HG03159 (cell line): Measurements from ENCODE around the gene ASCC1.
"Not testable (repeated sequence)": the region's sequence is repeated elsewhere in the genome, so short reads cannot be mapped to it uniquely, and the experiment has no call there.

Experiments used
- ATAC-seq: cut with Tn5 transposase; IDR thresholded peaks from one replicate; pipeline ENCODE4 v1.9.1; 2021; ENCODE audit warnings: mild to moderate bottlenecking, moderate library complexity; ENCODE audit not compliant: unreplicated experiment

ASCC1 gene

DNA sequence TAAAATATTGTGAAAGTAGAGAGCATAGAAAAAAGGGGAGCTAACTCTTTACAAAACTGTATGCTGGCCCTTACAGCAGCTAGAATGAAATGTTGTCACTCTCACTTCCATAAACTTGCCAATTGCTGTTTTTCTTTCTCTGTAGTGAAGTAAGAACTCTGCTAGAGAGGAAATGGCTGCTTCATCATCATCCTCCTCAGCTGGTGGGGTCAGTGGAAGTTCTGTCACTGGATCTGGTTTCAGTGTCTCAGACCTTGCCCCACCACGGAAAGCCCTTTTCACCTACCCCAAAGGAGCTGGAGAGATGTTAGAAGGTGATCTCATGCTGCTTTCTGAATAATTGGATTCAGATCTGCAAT lies 7.6 kb upstream of the ASCC1 start:
- ATAC-seq = no peak

DNA sequence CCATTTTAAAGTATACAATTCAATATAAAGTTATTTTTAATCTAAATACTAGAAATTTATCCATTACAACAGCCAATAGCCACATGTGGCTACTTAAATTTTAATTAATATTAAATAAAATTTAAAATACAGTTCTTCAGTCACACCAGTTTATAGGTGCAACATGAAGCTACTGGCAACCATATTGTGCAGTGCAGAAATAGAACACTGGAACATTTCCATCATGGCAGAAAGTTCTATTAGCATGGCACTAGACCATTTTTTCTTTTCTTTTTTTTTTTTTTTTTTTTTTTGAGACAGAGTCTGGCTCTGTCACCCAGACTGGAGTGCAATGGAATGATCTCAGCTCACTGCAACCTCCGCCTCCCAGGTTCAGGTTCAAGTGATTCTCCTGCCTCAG lies 5.2 kb upstream of the ASCC1 start:
- ATAC-seq = no peak

DNA sequence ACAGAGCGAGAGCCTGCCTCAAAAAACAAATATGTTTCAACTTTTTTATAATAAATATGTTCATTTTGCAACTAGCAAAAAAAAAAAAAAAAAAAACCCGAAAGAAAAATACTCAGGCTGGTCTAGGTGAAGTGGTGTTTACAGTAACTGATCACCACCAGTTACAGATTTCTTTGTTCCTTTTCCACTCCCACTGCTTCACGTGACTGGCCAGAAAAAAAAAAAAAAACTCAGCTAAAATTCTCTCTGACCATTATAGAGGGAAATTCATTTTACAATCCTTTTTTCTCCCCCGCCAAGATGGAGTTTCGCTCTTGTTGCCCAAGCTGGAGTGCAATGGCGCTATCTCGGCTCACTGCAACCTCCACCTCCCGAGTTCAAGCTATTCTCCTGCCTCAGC lies 4.6 kb upstream of the ASCC1 start:
- no peak for ATAC-seq

DNA sequence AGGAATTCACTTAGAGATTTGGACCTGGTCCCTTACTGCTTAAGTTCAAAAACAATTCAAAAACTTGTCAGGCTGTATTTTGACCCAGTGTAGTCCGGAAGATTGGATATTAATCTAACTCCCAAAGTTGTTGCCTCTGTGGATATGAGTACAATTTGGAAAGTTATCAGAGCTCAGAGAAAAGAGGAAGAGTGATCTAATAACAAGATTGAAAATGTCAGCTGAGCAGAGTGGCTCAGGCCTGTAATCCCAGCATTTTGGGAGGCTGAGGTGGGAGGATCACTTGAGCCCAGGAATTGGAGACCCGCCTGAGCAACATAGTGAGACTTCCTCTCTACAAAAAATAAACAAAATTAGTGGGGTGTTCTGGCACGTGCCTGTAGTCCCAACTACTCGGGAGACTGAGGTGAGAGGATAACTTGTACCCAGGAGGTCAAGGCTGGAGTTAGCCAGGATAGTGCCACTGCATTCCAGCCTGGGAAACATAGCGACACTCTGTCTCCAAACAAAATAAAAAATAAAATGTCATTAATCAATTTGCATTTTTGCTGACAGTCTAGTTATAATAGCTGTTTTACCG lies 3.2 kb upstream of the ASCC1 start:
- ATAC-seq = no peak

DNA sequence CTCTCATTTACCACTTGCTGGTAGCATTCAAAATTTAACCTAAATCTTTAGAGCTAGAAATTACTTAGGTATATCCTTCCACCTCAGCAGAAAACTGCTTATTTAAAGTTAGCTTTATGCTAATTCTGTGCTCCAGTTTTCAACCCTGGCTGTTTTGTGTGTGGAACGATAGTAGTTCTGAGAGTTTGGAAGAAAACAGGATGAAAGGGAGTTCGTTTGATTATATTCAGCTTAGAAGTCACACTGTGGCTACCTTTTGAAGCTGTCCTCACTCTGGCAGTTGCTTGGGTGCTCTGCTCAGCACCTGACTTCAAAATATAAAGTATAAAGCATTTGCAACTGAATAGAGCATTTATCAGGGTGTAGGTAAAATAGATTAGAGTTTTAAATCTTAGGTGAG lies 2.6 kb upstream of the ASCC1 start:
- no peak for ATAC-seq

DNA sequence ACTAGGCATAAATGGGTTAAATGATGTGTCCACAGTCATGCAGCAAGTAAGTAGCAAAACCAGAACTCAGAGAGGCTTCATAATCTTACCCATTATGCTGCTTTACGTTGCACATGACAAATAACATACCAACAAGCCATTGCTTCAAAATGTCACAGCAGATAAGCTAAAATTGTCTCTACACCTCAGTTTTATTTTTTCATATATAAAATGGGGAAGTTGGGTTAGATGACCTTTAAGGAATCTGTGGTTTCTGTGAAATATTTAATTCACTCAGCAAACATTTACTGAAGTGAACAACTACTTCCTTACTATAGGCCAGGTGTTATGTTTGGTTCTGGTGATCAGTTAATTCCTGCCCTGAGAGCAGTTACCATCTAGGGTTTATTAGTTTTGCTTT lies 2.2 kb upstream of the ASCC1 start:
- ATAC-seq = peak; percentile 40

DNA sequence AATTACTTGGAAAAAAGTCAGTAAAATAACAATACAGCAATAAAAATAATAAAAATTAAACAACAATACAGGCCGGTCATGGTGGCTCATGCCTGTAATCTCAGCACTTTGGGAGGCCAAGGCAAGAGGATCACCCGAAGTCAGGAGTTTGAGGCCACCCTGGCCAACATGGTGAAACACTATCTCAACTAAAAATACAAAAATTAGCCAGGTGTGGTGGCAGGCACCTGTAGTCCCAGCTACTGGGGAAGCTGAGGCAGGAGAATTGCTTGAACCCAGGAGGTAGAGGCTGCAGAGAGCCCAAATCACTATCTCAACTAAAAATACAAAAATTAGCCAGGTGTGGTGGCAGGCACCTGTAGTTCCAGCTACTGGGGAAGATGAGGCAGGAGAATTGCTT lies 4.2 kb downstream of the ASCC1 start:
- ATAC-seq = not testable (repeated sequence)

DNA sequence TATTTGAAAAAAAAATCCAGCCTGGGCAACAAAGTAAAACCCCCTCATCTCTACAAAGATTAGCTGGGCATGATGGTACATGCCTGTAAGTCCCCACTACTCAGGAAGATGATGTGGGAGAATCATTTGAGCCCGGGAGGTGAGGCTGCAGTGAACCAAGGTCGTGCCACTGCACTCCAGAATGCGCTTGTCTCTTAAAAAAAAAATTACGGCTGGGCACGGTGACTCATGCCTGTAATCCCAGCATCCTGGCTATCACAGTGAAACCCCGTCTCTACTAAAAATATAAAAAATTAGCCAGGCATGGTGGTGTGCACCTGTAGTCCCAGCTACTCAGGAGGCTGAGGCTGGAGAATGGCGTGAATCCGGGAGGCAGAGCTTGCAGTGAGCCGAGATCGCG lies 4.7 kb downstream of the ASCC1 start:
- not testable (repeated sequence) for ATAC-seq

DNA sequence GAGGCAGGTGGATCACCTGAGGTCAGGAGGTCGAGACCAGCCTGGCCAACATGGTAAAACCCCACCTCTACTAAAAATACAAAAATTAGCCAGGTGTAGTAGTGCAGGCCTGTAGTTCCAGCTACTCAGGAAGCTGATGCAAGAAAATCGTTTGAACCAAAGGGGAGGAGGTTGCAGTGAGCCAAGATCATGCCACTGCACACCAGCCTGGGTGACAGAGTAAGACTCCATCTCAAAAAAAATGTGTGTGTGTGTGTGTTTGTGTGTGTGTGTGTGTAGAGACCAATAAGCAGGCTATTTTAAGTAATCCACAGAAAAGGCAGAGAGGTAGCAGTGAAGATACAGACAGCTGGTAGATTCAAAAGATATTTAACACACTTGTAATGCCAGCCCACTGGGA lies 7.5 kb downstream of the ASCC1 start:
- not testable (repeated sequence) for ATAC-seq

DNA sequence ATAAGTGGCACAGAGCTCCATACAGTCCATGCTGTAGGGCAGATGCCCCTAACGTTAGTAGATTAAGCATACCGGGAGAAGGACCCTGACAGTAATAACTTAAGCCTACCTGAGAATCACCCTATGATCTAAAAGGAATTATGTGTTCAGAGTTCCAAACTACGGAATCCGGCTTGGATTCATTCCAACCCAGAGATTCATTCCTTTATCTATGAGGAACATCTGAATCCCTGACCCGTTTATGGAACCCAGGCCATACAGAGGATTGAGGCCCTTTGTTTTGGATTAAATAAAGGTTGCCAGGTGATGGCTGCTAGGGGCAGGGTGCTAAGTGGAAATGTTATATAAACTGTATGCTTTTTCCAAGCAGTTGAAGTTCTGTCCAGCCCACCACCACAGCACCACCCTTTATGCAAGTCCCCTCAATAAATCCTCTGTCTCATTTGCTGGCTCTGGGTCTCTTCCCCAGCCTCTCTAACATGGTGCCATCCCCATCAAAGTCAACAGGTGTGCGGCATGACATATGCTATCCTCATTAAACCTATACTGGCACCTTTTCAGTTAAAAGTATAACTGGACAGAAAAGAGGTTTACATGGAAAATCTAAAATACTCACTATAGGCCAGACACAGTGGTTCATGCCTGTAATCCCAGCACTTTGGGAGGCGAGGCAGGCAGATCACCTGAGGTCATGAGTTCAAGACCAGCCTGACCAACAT lies 9.4 kb downstream of the ASCC1 start:
- no peak for ATAC-seq

DNA sequence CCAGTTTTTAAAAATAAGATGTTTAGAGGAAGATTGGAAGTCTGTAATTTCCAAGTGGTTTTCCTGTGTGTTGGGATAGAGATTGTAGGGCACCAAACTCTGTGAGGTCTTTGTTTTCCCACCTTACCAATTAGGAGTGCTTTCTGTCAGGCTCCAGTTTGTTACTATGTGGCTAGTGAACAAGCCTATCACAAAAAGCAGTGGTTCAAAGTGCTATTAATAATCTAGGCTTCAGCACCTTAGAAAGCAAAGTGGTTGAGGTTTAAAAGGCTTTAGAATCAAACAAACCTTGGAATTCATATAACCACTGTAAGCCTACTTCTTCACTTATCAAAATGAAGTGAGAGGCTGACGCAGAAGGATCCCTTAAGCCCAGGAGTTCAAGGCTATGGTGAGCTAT lies 11.4 kb downstream of the ASCC1 start:
- ATAC-seq = no peak

DNA sequence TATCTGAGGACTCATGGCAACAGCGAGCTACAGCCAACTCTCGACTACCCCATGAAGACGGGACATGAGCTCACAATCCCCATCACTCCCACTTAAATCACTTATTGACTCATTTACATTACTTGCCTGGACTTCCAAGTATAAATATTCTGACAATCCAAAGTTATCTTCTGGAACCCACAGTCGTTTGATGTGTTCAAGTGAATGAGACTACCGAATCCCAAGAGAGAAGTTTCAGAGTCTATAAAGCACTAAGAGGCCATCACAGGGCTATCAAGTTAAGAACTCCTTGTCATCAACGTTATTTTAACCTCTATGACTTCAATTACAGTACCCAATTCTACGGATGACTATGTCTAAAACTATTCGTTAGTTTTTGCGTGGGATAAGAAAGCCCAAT lies 11.8 kb downstream of the ASCC1 start:
- ATAC-seq = no peak

DNA sequence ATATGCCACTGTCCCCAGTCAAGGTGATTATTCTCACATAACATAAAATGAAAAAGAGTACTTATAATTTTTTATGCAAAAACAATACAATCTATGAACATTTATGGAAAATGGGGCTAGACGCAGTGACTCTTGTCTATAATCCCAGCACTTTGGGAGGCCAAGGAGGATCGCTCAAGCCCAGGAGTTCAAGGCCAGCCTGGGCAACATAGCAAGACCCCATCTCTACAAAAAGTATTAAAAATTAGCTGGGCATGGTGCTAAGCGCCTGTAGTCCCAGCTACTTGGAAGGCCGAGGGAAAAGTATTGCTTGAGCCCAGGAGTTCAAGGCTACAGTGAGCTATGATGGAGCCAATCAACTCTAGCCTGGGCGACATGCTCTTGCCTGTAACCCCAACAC lies 14.8 kb downstream of the ASCC1 start:
- ATAC-seq = no peak

DNA sequence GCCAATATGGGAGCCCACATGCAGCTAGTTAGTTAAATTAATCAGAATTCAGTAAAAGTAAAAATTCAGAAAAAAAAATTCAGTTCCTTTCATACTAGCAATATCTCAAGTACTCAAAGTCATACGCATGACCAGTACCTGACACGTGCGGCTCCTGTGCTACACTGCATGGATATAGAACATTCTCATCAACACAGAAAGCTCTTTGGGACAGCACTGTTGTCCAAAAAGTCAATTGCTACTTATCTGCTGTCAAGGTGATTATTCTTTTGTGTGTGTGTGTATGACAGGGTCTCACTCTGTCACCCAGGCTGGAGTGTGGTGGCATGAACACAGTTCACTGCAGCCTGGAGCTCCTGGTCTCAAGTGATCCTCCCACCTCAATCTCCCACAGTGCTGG lies 15.2 kb downstream of the ASCC1 start:
- ATAC-seq = no peak

DNA sequence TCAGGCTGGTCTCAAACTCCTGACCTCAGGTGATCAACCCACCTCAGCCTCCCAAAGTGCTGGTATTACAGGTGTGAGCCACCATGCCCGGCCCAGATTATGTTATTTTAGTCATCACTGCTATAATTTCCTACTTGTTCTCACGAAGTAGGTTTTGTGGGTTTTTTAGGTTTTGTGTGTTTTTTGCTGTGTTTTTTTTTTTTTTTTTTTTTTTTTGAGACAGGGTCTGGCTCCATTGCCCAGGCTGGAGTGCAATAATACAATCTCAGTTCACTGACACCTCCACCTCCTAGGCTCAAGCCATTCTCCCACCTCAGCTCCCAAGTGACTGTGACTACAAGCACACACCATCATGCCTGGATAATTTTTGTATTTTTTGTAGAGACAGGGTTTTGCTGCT lies 21.1 kb downstream of the ASCC1 start:
- no peak for ATAC-seq

DNA sequence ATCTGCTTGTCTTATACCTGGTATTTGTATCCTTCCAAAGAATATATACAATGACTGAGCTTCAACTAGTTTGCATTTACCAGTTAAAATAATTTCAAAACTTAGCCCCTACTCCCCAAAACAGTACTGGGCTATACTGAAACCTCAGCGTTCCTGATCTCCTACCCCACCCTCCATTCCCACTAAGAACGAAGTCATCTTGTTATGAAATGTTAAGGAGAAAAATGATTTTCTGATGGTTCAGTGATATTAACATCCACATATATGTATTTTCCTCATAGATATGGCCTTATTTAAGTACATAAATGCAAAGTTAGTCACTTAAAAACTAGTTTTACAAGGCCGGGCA lies 29.1 kb downstream of the ASCC1 start:
- ATAC-seq = no peak

DNA sequence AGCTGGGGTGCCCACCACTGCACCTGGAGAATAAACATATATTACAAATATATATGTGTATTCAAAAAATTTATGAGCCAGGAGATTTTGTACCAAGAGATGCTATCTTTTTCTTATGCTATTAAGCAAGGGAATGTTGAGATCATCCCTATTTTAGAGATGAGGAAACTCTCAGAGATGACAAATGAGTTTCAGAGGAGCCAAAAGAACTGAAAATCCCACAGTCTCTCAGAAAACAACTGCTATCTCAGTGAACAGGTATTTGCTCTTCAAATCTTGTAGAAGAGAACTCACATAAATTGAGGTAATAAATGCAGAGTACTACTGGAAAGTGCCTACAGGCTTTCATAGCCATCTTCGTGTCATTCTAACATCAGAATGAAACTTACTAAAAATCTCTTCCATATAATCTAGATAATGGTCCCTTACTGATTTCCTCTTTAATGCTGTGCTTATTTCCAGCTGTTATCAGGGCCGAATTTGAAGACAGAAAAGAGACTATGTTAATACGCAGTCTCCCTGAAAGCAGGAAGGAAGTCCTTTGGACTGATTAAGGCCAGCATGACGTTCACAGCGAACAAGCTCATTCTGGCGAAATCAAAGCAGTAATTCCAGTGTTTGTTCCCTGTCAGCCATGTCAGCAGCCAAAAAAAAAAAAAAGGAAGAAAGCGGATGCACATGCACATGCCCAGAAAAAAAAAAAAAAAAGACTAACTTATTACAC lies 29.7 kb downstream of the ASCC1 start:
- no peak for ATAC-seq

DNA sequence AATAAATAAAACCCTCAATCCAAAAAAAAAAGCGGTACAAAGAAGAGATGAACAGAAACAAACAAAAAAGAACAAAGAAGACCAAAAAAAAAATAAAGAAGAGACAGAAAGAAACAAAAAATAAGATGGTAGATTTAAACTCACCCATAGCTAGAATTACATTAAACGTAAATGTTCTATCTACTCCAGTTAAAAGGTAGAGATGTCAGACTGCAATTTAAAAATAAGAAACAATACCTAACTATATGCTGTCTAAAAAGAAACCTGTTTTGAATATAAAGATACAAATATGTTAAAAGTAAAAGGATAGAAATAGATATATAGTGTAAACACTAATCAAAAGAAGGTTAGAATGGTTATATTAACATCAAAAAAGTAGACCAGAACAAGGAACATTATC lies 31.9 kb downstream of the ASCC1 start:
- ATAC-seq = no peak

DNA sequence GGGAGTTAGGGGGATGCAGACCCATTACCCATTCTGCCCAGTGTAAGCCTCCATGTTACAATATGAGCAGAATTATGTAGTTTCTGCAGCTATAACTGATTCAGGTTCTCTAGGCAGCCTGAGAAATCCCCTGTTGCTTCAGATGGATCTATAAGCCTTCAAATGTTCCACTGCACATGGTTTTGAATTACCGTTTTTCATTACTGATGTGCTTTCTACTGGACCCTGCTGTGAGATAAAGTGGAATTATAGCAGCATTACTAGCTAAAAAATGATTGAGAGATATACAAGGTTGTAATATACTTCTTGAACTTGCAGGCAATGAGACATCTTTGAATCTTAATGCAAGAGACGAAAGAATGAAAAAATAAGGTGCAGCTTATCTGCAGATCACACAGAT lies 38.6 kb downstream of the ASCC1 start:
- ATAC-seq = no peak

DNA sequence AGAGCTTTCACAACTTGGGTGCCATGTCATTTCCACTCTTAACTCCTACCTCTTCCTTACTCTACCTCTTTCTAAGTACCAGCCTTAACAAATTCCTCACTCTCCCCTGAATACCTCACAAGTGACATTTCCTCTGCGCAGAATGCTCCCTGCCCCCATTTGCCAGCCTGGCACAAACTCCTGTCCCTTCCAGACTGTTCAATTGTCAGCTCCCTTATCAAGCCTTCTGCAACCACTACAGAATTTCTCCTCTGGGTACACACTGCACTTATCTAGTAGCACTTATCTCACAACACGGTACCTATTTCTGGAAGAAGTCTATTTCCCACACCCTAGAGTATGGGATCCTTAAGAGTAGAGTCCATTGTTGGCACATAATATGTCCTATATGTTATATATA lies 39.4 kb downstream of the ASCC1 start:
- no peak for ATAC-seq

DNA sequence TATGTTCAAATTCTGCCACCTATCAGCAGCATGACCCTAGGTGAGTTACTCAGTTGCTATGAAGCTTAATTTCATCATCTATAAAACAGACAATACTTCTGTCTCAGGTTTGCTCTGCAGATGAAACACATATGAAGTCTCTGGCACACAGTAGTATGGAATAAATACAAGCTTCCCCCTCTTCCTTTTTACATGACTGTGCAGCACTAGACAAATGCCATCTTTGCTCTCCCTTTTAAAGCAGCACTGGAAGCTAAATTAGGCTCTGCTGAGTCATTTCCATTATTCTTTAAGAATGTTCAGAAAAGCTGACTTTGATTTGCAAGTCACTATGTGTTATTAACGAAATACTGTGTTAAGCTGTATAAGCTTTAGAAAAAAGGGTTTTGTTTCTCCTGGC lies 40.9 kb downstream of the ASCC1 start:
- ATAC-seq = no peak

DNA sequence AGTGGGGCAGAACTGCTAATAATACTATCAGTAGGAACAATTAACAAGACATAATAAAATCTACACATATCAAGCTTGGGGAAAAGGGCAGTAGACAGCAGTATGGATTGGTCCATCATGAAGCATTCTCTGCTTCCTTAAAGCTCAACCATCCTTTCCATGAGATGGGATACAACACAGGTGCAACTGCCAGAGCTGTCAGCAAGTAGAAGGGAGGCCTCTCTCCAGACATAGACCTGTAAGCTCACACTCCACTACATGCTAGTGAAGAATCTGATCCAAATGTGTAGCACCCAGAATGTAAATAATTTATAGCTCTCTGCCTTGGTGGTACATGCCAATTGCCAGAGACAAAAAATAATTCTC lies 41.8 kb downstream of the ASCC1 start:
- ATAC-seq = no peak
